ENCODE data around the gene DCTN1.
A peak's percentile ranks its signal among the peaks of the same experiment; 100 is the strongest.
"Not testable (repeated sequence)": the region's sequence is repeated elsewhere in the genome, so short reads cannot be mapped to it uniquely, and the experiment has no call there.

The DCTN1 gene

DNA sequence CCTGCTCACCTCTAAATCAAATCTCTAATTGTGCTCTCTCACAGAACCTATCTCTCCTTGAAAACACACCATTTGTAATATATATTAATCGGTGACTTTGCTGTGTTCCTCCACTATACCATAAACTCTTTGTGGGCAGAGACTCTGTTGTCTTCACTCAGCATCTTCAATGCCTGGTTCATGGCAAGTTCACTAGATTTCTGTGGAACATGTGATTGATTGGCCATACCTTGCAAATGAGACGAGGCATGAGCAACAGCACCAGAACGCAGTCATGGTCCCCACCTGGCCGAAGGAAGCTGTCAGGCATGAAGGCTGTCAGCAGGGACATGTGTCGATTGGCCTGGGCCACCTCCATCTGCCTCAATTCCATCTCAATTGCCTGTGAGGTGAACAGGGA is 11.6 kb downstream of the DCTN1 start:
- no peak for DNase-seq

DNA sequence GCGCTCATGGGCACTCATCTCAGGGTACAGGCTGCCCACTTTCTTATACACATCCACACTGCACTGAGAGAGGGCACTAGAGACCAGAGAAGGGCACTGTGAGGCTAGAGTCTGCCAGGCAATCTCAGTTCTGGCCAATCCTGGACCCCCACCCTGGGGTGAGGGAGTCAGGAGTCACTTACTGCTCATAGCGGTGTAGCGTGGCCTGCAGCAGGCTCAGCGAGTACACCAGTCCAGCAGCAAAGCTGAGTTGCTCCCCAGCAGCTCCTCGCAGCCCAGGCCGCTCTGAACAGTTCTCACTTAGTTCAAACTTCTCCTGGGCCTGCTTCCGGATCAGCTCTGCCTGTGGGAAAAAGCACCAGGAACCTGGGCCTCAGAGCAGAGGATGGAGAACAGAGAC is 12.3 kb downstream of the DCTN1 start:
- DNase-seq, result no peak

DNA sequence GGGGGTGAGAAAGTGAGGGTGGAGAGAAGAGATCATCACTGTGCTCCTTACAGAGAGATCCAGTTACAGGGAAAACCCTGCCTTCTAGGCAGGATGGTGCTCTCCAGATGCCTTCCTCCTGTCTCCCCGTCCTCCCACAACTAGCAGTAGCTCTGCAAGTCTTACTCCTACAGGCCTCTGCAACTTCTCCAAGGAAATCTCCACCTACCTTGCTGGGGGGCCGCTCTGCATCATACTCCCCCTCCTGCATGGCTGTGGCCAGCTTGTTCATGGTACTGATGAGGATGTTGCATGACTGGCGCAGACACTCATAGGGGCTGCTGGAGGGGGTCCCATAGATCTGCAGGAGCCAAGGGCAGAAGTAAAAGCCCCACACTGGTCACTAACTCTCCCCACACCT is 14.1 kb downstream of the DCTN1 start:
- DNase-seq, result no peak

DNA sequence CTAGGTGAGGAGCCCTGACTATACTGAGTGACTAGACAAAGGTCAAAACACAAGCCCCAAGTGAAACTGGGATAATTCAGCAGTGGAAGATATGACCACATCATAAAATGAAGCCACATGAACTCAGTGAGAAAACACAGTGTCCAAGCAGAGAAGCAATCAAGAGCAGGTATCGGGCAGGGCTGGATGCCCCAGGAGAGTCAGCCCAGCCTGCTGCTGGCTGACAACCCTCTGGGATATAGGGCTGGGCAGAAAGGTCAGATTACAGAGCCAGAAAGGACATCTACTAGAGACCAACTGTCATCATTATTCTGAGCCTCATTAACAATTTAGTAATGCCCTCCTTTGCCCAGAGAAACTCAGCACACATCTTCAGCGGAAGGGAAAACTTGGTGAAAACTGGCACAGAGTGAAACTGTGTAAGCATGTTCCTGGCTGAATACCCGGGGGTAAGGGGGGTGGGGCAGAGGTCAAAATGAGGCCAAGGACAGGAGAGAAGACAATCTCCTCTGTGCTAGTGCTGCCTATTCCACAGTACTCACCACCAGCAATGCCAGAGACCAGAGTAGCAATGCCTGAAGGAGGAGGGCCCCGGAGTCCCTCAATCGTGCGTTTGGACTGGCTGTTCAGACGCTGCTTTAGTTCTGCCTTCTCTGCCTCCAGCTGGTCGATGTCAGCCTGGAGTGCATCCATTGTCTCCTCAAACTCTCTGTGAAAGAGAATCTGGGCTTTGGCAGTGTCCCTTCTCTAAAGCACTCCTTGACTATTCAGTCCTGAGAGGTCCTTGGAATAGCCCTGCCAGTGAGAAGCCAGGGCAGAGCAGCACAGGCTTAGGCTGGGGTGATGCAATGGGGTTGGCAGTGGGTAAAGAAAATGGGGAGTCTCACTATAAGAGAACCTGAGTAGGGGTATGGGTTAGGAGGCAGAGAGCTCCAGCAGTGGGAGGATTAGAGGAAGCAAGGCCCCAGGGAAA is 15.3 kb downstream of the DCTN1 start:
- no peak for DNase-seq

DNA sequence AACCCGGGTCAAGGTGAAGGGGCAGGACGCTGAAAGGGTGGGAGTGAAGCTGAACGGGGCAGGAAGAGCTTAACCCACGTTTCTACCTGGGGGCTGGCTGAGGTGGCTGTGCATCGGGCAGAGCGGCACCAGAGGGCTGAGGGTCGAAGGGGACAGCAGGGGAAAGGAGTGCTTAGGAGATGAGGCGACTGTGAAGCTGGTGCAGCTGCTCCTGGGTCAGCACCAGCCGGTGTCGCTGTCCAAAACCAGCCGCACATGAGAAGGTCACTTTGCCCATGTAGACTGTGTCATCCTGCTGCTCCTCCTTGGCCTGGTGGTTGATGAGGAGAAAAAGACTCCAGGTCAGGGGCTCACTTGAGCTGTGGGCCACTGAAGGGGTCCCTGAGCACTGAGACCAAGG is 18.8 kb downstream of the DCTN1 start:
- no peak for DNase-seq

DNA sequence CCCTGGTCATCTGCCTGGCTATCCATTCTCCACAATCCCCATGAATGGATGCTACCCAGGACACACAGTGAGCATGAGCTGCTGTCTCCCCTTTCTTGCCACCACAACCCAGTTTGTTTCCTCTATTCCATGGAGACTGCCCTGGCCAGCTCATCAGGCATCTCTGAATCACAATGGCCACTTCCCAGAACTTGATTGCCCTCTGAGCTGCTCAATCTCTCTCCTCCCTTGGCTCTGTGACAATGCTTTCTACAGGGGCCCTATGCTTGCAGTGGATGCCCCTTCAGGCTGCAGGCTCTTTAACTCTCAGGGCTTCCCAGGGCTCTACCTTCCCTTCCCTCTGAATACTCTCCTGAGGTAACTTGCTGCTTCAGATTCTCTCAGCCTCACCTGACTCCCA is 22.5 kb downstream of the DCTN1 start:
- no peak for DNase-seq

DNA sequence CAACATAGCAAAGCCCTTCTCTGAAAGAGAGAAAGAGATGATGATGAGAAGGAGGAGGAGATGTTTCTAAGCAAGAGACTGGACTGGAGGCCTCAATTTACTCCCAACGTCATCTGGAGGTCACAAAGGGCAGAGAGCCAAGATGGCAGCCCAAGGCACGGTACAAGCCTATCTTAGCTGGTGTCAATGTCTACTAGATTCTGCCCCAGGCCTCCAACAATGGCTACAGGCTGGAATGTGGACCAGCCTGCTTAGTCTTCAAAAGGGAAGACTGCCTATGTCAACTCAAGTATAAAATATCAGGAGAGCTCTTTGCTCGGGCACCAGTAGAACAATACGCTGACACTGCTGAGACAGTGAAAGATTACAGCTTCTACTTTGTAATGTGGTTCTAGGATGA is 30.2 kb downstream of the DCTN1 start:
- no peak for DNase-seq

DNA sequence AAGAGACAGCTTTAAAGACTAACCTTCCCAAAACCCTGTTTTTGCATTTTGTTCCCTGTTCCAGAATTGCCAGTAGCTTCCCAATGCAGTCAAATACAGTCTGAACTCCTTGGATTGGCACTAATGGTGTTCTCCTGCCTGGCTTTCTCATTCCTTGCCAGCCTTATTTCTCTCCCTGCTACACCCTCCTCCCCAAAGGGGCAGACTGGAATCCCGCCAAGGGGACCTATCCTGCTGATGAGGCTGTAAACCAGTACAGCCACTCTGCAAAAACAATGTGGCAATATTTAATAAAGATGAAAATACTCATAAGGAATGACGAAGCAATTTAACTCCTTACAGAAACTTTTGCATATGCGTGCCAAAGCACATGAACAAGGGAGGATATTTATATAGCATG is 32.4 kb downstream of the DCTN1 start:
- DNase-seq, result no peak

DNA sequence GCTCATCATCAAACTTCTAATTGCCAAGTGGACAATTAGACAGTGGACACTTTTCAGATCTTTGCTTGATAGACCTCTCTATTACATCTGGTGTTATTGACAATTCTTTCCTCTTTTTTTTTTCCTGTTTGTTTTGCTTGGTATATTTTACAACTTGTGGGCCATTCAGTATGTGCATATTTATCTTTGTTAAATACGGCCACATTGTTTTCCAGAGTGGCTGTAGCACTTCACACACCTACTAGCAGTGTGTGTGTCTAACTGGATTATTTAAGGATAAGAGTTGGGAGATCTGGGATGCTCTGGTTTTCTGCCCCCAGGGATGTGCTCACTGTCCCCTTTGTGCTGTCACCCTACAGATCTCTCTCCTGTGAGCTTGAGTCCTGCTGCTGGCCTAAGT is 32.8 kb downstream of the DCTN1 start:
- no peak for DNase-seq

DNA sequence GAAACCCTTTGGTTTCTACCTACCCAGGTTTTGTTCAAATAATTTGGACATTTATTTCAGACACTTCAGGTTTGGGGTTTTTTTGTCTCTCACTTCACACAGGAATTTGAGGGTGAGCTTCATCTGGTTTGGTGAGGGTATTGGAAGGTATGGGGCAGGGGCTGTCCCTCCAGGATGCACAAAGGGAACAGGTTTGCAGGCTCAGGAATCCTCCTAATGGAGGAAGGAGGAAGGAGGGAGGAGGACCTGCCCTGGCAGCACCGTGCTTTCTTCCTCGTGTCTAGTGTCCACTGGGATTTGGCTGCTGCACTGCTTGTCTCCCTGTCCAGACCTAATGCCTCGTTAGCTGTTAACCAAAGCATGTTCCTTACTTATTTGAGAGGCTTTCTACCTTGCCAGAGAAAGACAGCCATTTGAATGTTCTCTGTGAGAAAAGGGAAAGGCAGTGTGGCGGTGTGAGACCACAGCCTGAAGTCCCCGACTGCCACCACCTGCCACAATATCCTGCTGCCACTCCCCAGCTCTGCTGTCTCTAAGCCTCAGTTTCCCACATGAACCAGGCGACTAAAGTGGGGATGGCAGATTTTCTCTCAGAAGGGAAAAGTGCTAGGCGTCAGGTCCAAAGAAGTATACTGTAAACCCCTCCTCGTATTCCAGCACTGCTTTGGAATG is 34.7 kb downstream of the DCTN1 start:
- no peak for DNase-seq

DNA sequence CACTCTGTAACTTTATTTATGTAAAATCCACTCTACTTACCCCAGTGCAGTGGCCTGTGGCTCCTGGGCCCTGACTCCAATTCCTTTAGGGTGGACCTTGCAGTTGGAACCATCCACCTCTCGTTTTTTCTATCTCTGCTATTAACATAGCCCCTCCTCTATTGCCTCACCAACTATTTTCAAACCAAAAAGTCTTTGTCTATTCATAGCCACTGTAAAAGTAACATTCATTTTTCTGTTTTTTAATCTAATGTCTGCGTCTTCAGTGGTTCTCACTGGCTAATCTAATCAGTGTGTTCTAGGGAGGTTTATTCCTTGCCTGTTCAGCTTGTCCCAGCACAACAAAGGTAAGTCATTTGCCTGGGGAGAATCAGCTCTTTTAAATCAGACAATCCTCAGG is 36.8 kb downstream of the DCTN1 start, which contains the start of gene SLC4A5:
Gene SLC4A5, minus strand, starts transcription at position 101 of the 400 bp plus-strand sequence. CDS start 28,393 bp downstream, outside the sequence.
- no peak for DNase-seq

DNA sequence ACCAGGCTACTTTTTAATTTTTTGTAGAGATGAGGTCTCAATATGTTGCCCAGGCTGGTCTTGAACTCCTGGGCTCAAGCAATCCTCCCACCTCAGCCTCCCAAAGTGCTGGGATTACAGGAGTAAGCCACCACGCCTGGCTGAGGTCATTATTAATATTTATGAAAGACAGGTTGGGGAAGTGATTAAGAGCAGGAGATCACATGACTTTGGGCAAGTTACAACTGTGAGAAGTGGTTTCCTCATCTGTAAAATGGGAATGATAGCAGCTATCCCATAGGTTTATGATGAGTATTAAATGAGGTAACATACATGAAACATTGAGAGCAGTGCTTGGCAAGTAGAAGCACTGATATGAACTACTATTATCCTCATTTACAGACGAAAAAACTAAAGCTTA is 43.9 kb downstream of the DCTN1 start:
- not testable (repeated sequence) for DNase-seq

DNA sequence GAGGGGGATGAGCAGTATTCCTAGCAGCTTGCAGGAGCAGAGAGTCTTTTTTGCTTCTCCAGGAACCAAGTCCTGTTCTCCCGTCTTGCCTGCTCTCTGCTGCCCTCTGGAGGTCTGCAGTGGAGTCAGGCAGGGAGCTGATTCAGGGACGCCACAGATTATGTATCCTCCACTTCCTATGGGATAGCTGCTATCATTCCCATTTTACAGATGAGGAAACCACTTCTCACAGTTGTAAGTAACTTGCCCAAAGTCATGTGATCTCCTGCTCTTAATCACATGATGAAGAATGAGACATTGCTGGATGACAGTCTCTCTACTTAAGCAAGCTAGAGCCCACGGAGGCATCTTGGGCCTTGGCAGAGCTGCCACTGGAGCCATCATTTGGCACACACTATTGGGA is 45.2 kb downstream of the DCTN1 start:
- DNase-seq, result peak; percentile 72

DNA sequence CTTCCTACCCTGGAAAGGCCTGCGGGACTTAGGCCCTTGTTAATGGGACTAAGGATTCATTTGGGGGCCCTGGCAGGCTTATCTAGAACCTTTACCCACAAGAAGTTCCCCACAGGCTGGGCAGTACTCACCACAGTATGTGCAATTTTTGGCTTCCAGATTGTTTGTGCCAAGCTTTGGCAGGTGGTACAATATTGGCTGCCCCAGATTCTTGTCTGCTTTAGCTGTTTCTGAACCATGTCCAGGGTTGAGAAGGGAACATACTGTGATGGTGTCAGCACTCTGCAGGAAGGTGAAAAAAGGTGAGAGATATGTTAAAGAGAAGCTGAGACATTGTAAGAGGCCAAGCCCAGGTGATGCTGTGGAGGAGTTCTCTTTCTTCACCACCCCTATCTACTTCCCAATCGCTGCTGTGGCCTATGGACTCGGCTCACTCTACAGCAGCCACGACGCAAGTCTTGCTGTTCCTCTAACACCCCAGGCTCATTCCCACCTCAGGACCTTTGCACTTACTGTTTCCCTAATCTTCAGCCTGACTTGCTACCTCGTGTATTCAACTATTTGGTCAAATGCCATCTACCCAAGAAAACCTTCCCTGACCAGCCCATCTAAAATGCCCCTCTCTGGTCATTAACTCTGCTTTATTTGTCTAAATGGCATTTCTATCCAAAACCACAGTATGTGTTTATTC is 46.1 kb downstream of the DCTN1 start:
- no peak for DNase-seq

DNA sequence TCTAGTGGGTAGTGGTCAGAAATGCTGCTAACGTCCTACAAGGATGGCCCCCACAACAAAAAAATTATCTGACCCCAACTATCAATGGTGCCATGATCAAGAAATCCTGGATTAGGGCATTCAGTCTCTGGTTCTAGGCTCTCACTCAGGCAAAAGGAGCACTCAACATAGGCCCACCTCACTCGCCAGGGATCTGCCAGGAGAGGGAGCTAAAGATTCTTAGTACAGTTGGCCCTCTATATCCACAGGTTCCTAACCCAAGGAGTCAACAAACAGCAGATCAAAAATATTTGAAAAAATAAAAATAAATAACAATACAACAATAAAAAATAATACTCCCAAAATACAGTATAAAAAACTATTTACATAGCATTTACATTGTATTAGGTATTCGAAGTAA is 46.9 kb downstream of the DCTN1 start:
- no peak for DNase-seq

DNA sequence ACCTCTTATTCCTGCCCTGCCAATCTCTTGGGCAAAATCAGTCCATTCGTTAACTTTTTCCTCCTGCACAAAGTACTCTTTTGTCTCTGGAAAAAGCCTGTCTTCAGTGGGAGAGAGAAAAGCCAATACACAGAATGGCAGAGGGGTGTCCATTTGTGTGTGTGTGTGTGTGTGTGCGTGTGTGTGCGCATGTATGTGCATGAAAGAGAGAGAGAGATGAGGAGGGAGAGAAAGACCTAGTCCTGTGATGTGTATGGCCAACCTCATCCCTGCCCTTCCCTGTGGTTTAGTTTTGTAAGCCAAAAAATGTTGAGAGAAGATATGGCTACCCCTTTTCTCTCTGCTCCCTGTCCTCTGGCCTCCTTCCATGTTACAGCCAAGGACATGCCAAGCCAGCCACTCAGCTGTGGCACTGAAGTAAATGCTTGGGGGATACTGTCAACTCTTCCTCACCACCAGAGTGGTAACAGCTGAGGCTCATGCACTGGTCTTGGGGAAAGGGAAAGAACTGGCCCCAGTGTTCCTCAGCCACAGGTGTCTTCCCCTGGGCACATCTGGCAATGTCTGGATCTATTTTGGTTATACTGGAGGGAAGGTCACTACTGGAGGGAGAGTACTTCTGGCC is 47.4 kb downstream of the DCTN1 start:
- no peak for DNase-seq

DNA sequence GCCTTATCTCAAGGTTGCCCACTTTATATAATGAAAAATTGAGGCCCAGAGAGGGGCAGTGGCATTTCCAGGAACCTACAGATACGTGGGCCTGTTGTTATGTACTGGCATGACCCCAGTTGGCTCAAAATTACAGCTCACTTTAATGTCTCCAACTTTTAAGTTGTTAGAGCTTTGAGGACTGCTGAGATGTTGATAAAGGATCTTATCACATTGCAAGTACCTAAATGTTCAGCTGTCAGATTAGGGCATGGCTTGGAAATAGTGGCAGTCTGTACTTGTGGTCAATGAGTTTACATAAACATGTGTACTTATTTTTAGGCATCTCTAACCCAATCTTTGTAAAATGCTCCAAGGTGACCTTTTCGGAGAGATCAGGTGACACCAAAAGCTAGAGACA is 51.5 kb downstream of the DCTN1 start:
- no peak for DNase-seq

DNA sequence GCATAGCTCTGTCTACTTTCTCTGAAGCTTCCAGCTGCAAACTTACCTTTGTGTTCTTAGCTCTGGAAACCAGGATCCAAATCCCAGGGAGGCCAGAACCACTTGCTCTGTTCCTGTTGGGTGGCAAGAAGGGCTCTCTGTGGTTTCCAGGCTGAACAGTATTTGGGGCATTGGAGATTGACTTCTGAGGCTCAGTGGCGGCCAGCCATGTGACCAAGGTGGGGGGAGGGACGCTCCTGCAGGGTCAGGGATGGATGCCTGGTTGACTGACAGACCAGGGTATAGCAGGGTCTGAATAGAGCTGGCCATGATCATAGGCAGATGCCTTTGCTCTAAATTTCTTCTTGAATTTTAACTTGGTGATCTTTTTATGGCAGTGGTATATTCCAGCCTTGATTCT is 52.0 kb downstream of the DCTN1 start:
- DNase-seq, result no peak

DNA sequence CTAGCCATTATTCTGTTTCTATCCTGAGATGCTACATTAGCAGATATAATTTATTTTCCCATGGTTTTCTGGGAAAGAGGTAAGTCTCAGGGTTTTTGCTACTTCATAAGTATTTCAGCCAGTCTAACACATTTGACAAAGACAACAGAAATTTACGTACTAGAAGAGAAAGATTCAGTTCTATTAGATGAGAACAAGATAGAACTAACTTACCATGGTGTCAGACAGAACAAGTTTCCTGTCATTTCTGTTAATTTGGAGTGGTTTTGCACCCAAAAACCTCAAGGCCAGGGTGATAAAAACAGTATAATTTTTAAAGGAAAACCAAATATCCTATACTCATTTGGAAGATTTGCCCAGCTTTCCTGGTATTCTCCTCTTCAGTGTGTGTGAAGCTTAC is 52.5 kb downstream of the DCTN1 start:
- no peak for DNase-seq

DNA sequence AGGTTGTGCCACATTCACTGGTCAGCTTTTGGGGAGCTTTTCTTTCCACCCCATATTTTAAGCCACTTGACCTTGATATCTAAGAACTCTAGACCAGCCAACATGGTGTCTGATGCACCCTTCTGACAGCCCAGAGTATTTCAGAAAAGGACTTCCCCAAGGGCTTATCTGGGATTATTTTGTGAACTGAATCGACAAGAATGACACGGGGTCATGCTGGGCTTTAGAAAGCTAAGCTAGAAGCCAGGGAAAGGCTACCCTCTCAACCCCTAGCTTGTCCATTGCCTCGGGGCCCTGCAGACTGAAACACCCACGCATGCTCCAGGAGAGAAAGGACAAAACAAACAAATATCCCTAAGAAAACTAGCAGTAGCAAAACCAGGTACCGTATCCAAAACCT is 52.9 kb downstream of the DCTN1 start:
- DNase-seq, result no peak

DNA sequence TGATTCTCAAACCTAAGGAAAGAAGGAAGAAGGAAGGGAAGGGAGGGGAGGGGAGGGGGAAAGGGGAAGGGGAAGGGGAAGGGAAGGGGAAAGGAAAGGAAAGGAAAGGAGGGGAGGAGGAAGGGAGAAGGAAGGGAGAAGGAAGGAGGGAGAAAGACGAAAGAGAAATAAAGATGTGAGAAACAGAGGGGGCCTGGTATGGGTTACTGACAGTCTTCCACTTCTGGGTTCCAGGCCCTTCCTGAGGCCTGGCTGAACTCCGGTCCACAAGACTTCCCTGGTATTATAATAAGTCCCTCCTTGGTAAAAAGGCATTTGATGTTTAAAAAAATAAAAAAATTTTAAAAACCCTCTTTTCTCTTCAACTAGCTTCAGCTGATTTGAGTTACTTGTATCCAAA is 54.3 kb downstream of the DCTN1 start:
- no peak for DNase-seq

DNA sequence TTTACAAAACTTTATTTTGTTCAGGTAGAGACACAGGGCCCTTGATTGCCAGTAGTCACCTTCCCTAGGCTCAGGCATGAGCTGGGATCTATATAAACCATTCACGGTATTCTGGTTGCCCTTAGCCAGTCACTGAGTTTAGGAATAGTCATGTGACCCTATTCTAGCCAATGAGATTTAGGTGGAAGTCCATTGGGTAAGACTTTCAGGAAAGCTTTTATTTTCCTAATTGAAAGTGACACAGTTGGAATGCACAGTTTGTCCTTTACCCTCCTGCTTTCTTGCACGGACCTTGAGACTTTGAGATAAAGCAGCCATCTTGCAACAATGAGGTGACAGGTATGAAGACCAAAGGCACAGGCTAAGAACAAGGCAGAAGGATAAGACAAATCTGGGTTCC is 58.4 kb downstream of the DCTN1 start:
- DNase-seq, result no peak

DNA sequence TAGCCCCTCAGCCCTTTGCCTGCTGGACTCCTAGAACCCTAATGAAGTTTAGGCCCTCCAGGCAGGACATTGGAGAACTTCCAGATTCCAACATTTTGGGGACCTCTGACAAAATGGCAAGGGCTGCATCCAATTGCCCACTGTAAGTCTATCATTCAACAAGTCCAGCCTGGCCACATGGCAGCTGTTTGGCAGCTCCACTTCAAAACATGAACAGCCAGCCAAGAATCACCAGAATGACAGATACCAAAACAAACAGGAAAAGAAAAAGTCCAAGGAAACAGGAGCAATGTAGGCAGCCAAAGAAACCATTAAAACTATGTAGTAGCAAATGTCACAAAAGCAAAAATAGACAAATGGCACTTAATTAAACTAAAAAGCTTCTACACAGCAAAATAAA is 62.4 kb downstream of the DCTN1 start:
- no peak for DNase-seq

Data from left hindlimb (tissue), 1 donor.